Measurements from ENCODE around the gene ATXN7L3B. TPM values are rescaled to one million over a fixed set of nuclear protein-coding genes. Genes with fewer than 3 reads are reported as not detected.

Gene ATXN7L3B
- total and polyA plus RNA-seq, 12 donors, result 5.6 to 25.9 (median 22.2) TPM

DNA sequence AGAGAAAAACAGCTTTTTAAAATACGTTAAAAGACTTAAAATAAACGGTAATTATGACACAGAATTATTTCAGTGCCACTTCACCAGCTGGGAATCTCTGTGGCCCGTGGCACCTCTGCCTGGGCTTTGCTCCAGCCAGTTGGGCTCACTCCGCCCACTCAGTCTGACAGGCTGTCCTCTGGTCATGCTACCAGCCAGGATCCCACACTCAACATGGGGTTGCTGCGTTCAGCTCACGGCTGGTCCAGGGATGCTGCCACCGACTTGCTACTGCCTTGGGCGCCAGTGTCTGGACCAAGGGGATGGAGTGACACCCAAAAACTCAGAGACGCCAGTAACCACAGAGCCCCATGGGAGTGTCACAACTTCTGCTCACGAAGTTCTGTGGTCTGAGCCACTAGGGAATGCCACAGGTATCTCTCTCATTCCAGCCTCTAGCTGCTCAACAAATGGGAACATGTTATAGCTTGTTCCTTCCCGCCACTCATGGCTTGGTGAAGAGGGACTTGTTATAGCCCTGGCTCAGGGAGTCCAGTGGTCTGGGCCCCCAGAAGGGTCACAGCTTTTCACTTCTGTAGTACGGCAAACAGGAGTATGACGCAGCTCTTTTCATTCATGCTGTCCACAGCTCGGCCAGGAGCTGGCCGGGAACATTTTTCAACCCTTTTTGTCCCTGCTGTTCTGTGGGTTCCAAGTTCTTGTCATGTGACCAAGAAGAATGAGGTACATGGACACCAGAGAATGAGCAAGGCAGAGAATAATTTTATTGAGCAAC lies 23.4 kb upstream of the ATXN7L3B start:
- ATAC-seq (no peak), DNase-seq (no peak)
- H3K27me3 ChIP-seq, result peaks cover 0 to 6% (median 0%) of the 10 kb centered on the region in 7 donors
- no peaks in the 10 kb centered on the region for H3K4me1 ChIP-seq
- no peaks in the 10 kb centered on the region for H3K36me3 ChIP-seq
- H3K27ac ChIP-seq, result no peak overlapping the region
- H3K4me3 ChIP-seq, result no peak overlapping the region
- TF ChIP-seq CTCF (IDR thresholded peaks at IDR 0.05), result no peak
- H3K9me3 ChIP-seq, result no peaks in the 10 kb centered on the region
- WGBS, 2 donors, result 83 to 86% methylated on average over 15 of the region's 15 CpGs
- intact Hi-C loops (cut with DNase I), result no loop called here

GRCh38 chr12:74515849-74516248 lies 21.8 kb upstream of the ATXN7L3B start:
- intact Hi-C loops (cut with DNase I), result no loop called here
- TF ChIP-seq CTCF (IDR thresholded peaks at IDR 0.05), result no peak

GRCh38 chr12:74526535-74526934 lies 11.1 kb upstream of the ATXN7L3B start:
- Histone ChIP-seq H3K27ac (no peak overlapping the region), H3K27me3 (peaks cover 0 to 4% (median 0%) of the 10 kb centered on the region in 7 donors), H3K4me3 (no peak overlapping the region), H3K9me3 (no peaks in the 10 kb centered on the region), H3K4me1 (no peaks in the 10 kb centered on the region), H3K36me3 (no peaks in the 10 kb centered on the region)
- intact Hi-C loops (cut with DNase I), result no loop called here
- DNase-seq (no peak), ATAC-seq (no peak)
- no peak for TF ChIP-seq CTCF (IDR thresholded peaks at IDR 0.05)
- 80 to 90% methylated on average over 2 of the region's 2 CpGs for WGBS, 2 donors

More at GRCh38 chr12:74515849-74516248, 21.8 kb upstream of the ATXN7L3B start:
- Histone ChIP-seq H3K4me1 (no peaks in the 10 kb centered on the region), H3K27ac (no peak overlapping the region), H3K9me3 (no peaks in the 10 kb centered on the region), H3K4me3 (no peak overlapping the region), H3K36me3 (no peaks in the 10 kb centered on the region), H3K27me3 (peaks cover 0 to 6% (median 0%) of the 10 kb centered on the region in 7 donors)
- 21 to 25% methylated on average over 2 of the region's 2 CpGs for WGBS, 2 donors
- no peak for DNase-seq
- ATAC-seq, result no peak

GRCh38 chr12:74527491-74527890 lies 10.1 kb upstream of the ATXN7L3B start:
- WGBS, 2 donors, result 71 to 73% methylated on average over 2 of the region's 2 CpGs
- Histone ChIP-seq H3K4me1 (no peaks in the 10 kb centered on the region), H3K4me3 (no peak overlapping the region), H3K36me3 (no peaks in the 10 kb centered on the region), H3K27me3 (peaks cover 0 to 5% (median 0%) of the 10 kb centered on the region in 7 donors), H3K9me3 (no peaks in the 10 kb centered on the region), H3K27ac (no peak overlapping the region)
- intact Hi-C loops (cut with DNase I), result no loop called here
- no peak for TF ChIP-seq CTCF (IDR thresholded peaks at IDR 0.05)
- no peak for ATAC-seq
- DNase-seq, result no peak

All from heart right ventricle (tissue), 16 donors.